COLO668 (cell line): Measurements from ENCODE around the gene SLC49A3.
A peak's percentile ranks its signal among the peaks of the same experiment; 100 is the strongest.
"Not testable (repeated sequence)": the region's sequence is repeated elsewhere in the genome, so short reads cannot be mapped to it uniquely, and the experiment has no call there.

Experiments used
- DNase-seq: peaks from one replicate; lab custom pipeline; 2025; ENCODE audit not compliant: unreplicated experiment; lab: John Stamatoyannopoulos, UW

The SLC49A3 gene

GRCh38 chr4:654871-655463 is 34.0 kb downstream of the SLC49A3 start:
- no peak for DNase-seq

- no peak for DNase-seq
These were observed 34.5 kb downstream of the SLC49A3 start for GRCh38 chr4:654503-654845.

- DNase-seq = no peak
These were observed 35.0 kb downstream of the SLC49A3 start for GRCh38 chr4:653831-654502.

- no peak for DNase-seq
These were observed 35.7 kb downstream of the SLC49A3 start for GRCh38 chr4:653080-653821.

- no peak for DNase-seq
These were observed 36.9 kb downstream of the SLC49A3 start for GRCh38 chr4:651884-652642.

- DNase-seq = peak; percentile 91
These were observed 37.7 kb downstream of the SLC49A3 start for GRCh38 chr4:650951-651883.

GRCh38 chr4:650461-650860 is 38.5 kb downstream of the SLC49A3 start:
- DNase-seq = no peak

GRCh38 chr4:649751-650310 is 39.1 kb downstream of the SLC49A3 start:
- DNase-seq = no peak

GRCh38 chr4:649293-649625 is 39.7 kb downstream of the SLC49A3 start:
- no peak for DNase-seq

GRCh38 chr4:648579-649292 is 40.2 kb downstream of the SLC49A3 start:
- DNase-seq = peak; percentile 67

- no peak for DNase-seq
These were observed 41.5 kb downstream of the SLC49A3 start for GRCh38 chr4:647481-647880.

GRCh38 chr4:646460-646859 is 42.5 kb downstream of the SLC49A3 start:
- no peak for DNase-seq

GRCh38 chr4:642366-642765 is 46.6 kb downstream of the SLC49A3 start:
- not testable (repeated sequence) for DNase-seq

- no peak for DNase-seq
These were observed 51.2 kb downstream of the SLC49A3 start for GRCh38 chr4:637536-638280.

GRCh38 chr4:636628-637159 is 52.3 kb downstream of the SLC49A3 start:
- no peak for DNase-seq

- no peak for DNase-seq
These were observed 52.9 kb downstream of the SLC49A3 start for GRCh38 chr4:635851-636627.

GRCh38 chr4:635066-635835 is 53.7 kb downstream of the SLC49A3 start:
- DNase-seq = not testable (repeated sequence)
